GM12878 (cell line): ENCODE measurements around the gene ZNF790. TPM values are rescaled to one million over a fixed set of nuclear protein-coding genes. Genes with fewer than 3 reads are reported as not detected.

Experiments used
- CHD4 ChIP-seq: fragments of 200-600 bp; sonication (generic); IDR thresholded peaks from 2 replicates; pipeline ENCODE4 v1.6.1; 2016; ENCODE audit warnings: mild to moderate bottlenecking
- FOXM1 ChIP-seq: IDR thresholded peaks from 2 replicates; pipeline ENCODE4 v1.6.1; 2012; ENCODE audit warnings: low read depth, mild to moderate bottlenecking, inconsistent platforms, low read length, moderate library complexity
- HDAC2 ChIP-seq: fragments of 200-600 bp; sonication (generic); IDR thresholded peaks from 2 replicates; pipeline ENCODE4 v1.6.1; 2017
- IKZF1 ChIP-seq: fragments of 450-650 bp; conservative IDR thresholded peaks from 2 replicates; pipeline ENCODE4 v1.6.1; 2017; ENCODE audit warnings: antibody characterized with exemption, mild to moderate bottlenecking
- NR2C1 ChIP-seq: fragments of 450-650 bp; IDR thresholded peaks from 2 replicates; pipeline ENCODE4 v1.6.1; 2017; ENCODE audit warnings: antibody characterized with exemption, mild to moderate bottlenecking, moderate library complexity
- PML ChIP-seq: IDR thresholded peaks from 2 replicates; pipeline ENCODE4 v1.6.1; 2012; ENCODE audit warnings: low read length, inconsistent platforms
- RAD21 ChIP-seq: IDR thresholded peaks from 2 replicates; pipeline ENCODE4 v1.6.1; 2011; ENCODE audit warnings: mild to moderate bottlenecking, low read depth, low read length, moderate library complexity; ENCODE audit not compliant: insufficient read depth
- RAD51 ChIP-seq: fragments of 450-650 bp; IDR thresholded peaks from 2 replicates; pipeline ENCODE4 v1.6.1; 2016; ENCODE audit warnings: moderate library complexity, mild to moderate bottlenecking, inconsistent platforms
- RELA ChIP-seq: fragments of 450-650 bp; IDR thresholded peaks from 2 replicates; pipeline ENCODE4 v1.8.0; 2014; ENCODE audit warnings: borderline replicate concordance; ENCODE audit not compliant: partially characterized antibody
- SPI1 ChIP-seq: IDR thresholded peaks from 2 replicates; pipeline ENCODE4 v1.6.1; 2011; ENCODE audit warnings: low read depth, mild to moderate bottlenecking, low read length, moderate library complexity, borderline replicate concordance; ENCODE audit not compliant: insufficient read depth
- SUPT20H ChIP-seq: IDR thresholded peaks from 2 replicates; pipeline ENCODE4 v1.6.1; 2011; ENCODE audit warnings: low read depth, mild to moderate bottlenecking, low read length, moderate library complexity, borderline replicate concordance; ENCODE audit not compliant: control insufficient read depth
- ZNF274 ChIP-seq: IDR thresholded peaks from one replicate; pipeline ENCODE4 v1.8.0; 2011; ENCODE audit not compliant: insufficient read length, insufficient read depth
- ZSCAN29 ChIP-seq: fragments of 450-650 bp; IDR thresholded peaks from 2 replicates; pipeline ENCODE4 v1.6.1; 2017; ENCODE audit warnings: mild to moderate bottlenecking, moderate library complexity
- polyA plus RNA-seq, 11 experiments: library from polyadenylated mRNA; depleted of rRNA in 4 of 11; unstranded in 6 of 11; stranded (reverse) in 5 of 11; fragments of >200 nt; fragmentation: Nextera tagmentation in 4 of 11; fragmentation: Illumina TruSeq in 1 of 11; extraction: Ambion mirVana in 4 of 11; extraction: Trizol in 1 of 11; gene quantifications; 1 replicate in 1 of 11; 2 replicates in 10 of 11; pipeline versions ENCODE4 v1.2.1 to v1.2.3, GENCODE V29; 2011 to 2016; ENCODE audit warnings: inconsistent platforms in 2 of 11, missing spikeins in 2 of 11, low read depth in 1 of 11
- total RNA-seq, 4 experiments: library from RNA; depleted of rRNA in 3 of 4; stranded (reverse); fragments of >200 nt in 3 of 4; fragmentation: Illumina TruSeq in 1 of 4; extraction: Trizol in 1 of 4; gene quantifications; 2 replicates each; pipeline versions ENCODE4 v1.2.1 to v1.2.3, GENCODE V29; 2013 to 2021
- TF ChIP-seq, protein P1 (sequence below): IDR thresholded peaks from 2 replicates; pipeline ENCODE4 v1.6.1; 2012; ENCODE audit warnings: mild to moderate bottlenecking, low read depth, low read length
- TF ChIP-seq, protein P2 (sequence below): IDR thresholded peaks from 2 replicates; pipeline ENCODE4 v1.6.1; 2011; ENCODE audit warnings: mild to moderate bottlenecking, low read depth, low read length, moderate library complexity; ENCODE audit not compliant: insufficient replicate concordance
- TF ChIP-seq, protein P3 (sequence below), 3 experiments: IDR thresholded peaks in 2 of 3; conservative IDR thresholded peaks in 1 of 3; 2 replicates each; pipeline ENCODE4 v1.5.1; 2011; ENCODE audit warnings: low read depth in 3 of 3, low read length in 3 of 3, mild to moderate bottlenecking in 3 of 3, control low read depth in 2 of 3, moderate library complexity in 2 of 3, inconsistent platforms in 1 of 3, mixed read lengths in 1 of 3; ENCODE audit not compliant: control insufficient read depth in 2 of 3, insufficient read depth in 1 of 3; ENCODE audit errors: extremely low read depth in 1 of 3
- TF ChIP-seq, protein P4 (sequence below): fragments of 450-650 bp; IDR thresholded peaks from 2 replicates; pipeline ENCODE4 v1.6.1; 2016; ENCODE audit warnings: mild to moderate bottlenecking, moderate library complexity, borderline replicate concordance
- TF ChIP-seq, protein P5 (sequence below): fragments of 450-650 bp; conservative IDR thresholded peaks from 2 replicates; pipeline ENCODE4 v1.6.1; 2017; ENCODE audit warnings: mild to moderate bottlenecking, moderate library complexity

Gene ZNF790
- total and polyA plus RNA-seq, 10 of the 15 experiments (the other 5 are each of a cell fraction or from before 2014, with no cell fraction given) = 0.87 to 5.2 (median 2.9) TPM

DNA sequence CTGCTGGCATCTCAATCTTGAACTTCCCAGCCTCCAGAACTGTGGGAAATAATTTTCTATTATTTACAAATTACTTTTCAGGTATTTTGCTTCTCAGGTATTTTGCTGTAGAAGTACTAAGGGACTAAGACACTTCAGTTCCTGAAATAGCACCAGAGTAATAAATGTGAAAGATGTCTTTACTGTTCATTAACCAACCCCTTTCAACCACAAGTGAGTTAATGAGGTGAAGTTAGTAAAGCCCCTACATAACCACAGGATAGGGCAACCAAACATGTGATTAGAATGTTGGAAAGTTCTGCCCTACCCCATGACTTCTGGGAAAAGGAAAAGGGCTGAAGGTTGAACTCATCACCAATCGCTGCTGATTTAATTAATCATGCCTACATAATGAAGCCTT, 9.8 kb upstream of the ZNF790 start (continued):
- TF ChIP-seq, protein P1, sequence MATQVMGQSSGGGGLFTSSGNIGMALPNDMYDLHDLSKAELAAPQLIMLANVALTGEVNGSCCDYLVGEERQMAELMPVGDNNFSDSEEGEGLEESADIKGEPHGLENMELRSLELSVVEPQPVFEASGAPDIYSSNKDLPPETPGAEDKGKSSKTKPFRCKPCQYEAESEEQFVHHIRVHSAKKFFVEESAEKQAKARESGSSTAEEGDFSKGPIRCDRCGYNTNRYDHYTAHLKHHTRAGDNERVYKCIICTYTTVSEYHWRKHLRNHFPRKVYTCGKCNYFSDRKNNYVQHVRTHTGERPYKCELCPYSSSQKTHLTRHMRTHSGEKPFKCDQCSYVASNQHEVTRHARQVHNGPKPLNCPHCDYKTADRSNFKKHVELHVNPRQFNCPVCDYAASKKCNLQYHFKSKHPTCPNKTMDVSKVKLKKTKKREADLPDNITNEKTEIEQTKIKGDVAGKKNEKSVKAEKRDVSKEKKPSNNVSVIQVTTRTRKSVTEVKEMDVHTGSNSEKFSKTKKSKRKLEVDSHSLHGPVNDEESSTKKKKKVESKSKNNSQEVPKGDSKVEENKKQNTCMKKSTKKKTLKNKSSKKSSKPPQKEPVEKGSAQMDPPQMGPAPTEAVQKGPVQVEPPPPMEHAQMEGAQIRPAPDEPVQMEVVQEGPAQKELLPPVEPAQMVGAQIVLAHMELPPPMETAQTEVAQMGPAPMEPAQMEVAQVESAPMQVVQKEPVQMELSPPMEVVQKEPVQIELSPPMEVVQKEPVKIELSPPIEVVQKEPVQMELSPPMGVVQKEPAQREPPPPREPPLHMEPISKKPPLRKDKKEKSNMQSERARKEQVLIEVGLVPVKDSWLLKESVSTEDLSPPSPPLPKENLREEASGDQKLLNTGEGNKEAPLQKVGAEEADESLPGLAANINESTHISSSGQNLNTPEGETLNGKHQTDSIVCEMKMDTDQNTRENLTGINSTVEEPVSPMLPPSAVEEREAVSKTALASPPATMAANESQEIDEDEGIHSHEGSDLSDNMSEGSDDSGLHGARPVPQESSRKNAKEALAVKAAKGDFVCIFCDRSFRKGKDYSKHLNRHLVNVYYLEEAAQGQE = no peak
- TF ChIP-seq SUPT20H (no peak), NR2C1 (no peak), RAD51 (0 out of 2 replicates have a peak, but pooled peaks have one; percentile 14), PML (no peak), IKZF1 (peak; percentile 37; the same call in 1 of the 2 replicates), RELA (no peak), RAD21 (no peak), ZNF274 (no peak), HDAC2 (no peak), FOXM1 (no peak), CHD4 (no peak), SPI1 (no peak), ZSCAN29 (no peak)
- TF ChIP-seq, protein P2, sequence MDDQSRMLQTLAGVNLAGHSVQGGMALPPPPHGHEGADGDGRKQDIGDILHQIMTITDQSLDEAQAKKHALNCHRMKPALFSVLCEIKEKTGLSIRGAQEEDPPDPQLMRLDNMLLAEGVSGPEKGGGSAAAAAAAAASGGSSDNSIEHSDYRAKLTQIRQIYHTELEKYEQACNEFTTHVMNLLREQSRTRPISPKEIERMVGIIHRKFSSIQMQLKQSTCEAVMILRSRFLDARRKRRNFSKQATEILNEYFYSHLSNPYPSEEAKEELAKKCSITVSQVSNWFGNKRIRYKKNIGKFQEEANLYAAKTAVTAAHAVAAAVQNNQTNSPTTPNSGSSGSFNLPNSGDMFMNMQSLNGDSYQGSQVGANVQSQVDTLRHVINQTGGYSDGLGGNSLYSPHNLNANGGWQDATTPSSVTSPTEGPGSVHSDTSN = no peak
- TF ChIP-seq, protein P3, sequence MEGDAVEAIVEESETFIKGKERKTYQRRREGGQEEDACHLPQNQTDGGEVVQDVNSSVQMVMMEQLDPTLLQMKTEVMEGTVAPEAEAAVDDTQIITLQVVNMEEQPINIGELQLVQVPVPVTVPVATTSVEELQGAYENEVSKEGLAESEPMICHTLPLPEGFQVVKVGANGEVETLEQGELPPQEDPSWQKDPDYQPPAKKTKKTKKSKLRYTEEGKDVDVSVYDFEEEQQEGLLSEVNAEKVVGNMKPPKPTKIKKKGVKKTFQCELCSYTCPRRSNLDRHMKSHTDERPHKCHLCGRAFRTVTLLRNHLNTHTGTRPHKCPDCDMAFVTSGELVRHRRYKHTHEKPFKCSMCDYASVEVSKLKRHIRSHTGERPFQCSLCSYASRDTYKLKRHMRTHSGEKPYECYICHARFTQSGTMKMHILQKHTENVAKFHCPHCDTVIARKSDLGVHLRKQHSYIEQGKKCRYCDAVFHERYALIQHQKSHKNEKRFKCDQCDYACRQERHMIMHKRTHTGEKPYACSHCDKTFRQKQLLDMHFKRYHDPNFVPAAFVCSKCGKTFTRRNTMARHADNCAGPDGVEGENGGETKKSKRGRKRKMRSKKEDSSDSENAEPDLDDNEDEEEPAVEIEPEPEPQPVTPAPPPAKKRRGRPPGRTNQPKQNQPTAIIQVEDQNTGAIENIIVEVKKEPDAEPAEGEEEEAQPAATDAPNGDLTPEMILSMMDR (IDR thresholded peaks at IDR 0.05 in 2 of 3, conservative IDR thresholded peaks at IDR 0.05 in 1 of 3; ENCODE audit: control insufficient read depth in 2 of 3, extremely low read depth in 1 of 3, insufficient read depth in 1 of 3, low read depth in 3 of 3, low read length in 3 of 3) = no peak
- TF ChIP-seq, protein P4, sequence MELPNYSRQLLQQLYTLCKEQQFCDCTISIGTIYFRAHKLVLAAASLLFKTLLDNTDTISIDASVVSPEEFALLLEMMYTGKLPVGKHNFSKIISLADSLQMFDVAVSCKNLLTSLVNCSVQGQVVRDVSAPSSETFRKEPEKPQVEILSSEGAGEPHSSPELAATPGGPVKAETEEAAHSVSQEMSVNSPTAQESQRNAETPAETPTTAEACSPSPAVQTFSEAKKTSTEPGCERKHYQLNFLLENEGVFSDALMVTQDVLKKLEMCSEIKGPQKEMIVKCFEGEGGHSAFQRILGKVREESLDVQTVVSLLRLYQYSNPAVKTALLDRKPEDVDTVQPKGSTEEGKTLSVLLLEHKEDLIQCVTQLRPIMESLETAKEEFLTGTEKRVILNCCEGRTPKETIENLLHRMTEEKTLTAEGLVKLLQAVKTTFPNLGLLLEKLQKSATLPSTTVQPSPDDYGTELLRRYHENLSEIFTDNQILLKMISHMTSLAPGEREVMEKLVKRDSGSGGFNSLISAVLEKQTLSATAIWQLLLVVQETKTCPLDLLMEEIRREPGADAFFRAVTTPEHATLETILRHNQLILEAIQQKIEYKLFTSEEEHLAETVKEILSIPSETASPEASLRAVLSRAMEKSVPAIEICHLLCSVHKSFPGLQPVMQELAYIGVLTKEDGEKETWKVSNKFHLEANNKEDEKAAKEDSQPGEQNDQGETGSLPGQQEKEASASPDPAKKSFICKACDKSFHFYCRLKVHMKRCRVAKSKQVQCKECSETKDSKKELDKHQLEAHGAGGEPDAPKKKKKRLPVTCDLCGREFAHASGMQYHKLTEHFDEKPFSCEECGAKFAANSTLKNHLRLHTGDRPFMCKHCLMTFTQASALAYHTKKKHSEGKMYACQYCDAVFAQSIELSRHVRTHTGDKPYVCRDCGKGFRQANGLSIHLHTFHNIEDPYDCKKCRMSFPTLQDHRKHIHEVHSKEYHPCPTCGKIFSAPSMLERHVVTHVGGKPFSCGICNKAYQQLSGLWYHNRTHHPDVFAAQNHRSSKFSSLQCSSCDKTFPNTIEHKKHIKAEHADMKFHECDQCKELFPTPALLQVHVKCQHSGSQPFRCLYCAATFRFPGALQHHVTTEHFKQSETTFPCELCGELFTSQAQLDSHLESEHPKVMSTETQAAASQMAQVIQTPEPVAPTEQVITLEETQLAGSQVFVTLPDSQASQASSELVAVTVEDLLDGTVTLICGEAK = no peak
- TF ChIP-seq, protein P5, sequence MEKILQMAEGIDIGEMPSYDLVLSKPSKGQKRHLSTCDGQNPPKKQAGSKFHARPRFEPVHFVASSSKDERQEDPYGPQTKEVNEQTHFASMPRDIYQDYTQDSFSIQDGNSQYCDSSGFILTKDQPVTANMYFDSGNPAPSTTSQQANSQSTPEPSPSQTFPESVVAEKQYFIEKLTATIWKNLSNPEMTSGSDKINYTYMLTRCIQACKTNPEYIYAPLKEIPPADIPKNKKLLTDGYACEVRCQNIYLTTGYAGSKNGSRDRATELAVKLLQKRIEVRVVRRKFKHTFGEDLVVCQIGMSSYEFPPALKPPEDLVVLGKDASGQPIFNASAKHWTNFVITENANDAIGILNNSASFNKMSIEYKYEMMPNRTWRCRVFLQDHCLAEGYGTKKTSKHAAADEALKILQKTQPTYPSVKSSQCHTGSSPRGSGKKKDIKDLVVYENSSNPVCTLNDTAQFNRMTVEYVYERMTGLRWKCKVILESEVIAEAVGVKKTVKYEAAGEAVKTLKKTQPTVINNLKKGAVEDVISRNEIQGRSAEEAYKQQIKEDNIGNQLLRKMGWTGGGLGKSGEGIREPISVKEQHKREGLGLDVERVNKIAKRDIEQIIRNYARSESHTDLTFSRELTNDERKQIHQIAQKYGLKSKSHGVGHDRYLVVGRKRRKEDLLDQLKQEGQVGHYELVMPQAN = no peak
